GM21737 (cell line): Measurements from ENCODE around the gene DSC2.
"Not testable (repeated sequence)": the region's sequence is repeated elsewhere in the genome, so short reads cannot be mapped to it uniquely, and the experiment has no call there.

Source experiments
- ATAC-seq: cut with Tn5 transposase; IDR thresholded peaks from one replicate; pipeline ENCODE4 v1.9.1; 2021; ENCODE audit warnings: mild to moderate bottlenecking, moderate library complexity; ENCODE audit not compliant: unreplicated experiment

Gene DSC2

DNA sequence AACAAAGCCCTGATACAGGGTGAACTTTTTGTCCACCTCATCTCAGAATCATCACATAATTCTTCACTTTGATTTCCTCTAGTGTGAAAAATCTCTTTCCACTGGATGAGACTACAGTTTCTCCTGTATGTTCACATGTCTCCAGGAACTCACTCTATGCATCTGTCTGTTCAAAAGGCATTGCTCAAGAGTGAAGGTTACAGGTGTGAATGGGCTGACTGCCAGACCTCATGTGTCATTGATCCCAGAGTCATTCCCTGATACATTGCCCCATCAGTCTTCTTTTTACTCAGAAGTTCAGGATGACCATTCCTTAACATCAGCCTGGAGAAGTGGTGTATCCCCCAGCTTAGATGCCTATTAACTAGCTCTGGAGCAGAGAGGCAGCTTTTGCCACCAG, 55.3 kb downstream of the DSC2 start:
- ATAC-seq = no peak

- ATAC-seq = no peak
These were observed 56.6 kb downstream of the DSC2 start for GRCh38 chr18:31045599-31045998.

DNA sequence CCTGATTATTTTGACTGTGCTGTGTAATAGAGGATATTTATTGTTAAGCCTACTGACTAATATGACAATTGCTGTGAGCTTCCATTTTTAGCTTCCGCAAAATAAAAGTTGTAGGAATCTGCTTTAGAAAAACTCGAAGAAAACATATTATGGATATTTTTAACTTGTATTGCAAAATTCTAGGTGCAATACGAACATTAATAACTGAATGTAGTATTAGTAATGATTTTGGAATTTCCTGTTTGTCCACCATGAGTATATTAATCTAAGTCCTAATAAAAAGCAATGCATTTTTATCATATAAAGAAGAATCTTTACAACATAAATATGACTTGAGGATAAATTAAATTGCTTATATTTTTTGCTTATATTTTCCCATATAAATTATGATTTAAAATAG, 57.3 kb downstream of the DSC2 start:
- no peak for ATAC-seq

GRCh38 chr18:31043709-31044108, 58.5 kb downstream of the DSC2 start:
- ATAC-seq = no peak

- ATAC-seq = no peak
These were observed 59.6 kb downstream of the DSC2 start, which contains the start of gene DSC3 for GRCh38 chr18:31042406-31043181. Gene DSC3 (minus strand): TSS chr18:31042742. CDS start chr18:31042660, 82 bp downstream.

- ATAC-seq = no peak
These were observed 60.2 kb downstream of the DSC2 start for GRCh38 chr18:31042084-31042405.

DNA sequence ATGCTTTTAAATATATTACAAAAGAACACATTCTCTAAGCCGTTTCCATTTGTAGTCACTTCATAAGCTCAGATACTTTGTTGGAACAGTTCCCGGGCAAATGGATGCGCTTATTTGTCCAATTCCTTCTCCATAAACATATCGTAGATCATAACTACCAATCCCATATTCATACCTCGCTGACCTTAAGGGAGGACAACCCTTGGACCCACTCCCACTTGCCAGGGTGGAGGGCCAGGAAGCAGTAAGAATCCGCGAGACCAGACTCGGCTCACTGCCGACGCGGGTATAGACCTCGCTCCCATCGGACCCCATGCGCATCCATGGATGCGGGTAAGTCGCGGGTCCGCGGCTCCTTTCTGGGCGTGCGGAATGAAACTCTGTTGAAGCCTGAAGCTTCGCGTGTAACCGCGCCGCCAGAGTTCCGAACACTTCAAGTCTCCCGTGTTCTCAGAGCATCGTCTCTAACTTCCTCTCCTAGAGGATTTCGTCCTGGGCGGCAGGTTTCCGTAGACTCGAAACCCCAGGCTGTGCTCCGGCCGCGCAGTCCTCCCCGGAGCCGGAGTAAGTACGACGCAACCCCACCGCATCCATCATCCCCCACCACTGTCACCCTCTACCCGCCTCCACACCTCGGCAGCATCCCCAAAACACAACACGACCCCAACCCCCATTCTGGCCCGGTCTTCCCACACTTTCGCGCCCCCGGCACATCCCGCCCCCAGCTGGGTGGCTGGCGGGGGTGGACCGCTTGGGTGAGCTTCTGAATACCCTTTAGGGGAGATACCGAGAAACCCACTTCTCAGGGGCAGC, 60.7 kb downstream of the DSC2 start:
- ATAC-seq = no peak

GRCh38 chr18:31040686-31041270, 61.4 kb downstream of the DSC2 start:
- ATAC-seq = no peak

DNA sequence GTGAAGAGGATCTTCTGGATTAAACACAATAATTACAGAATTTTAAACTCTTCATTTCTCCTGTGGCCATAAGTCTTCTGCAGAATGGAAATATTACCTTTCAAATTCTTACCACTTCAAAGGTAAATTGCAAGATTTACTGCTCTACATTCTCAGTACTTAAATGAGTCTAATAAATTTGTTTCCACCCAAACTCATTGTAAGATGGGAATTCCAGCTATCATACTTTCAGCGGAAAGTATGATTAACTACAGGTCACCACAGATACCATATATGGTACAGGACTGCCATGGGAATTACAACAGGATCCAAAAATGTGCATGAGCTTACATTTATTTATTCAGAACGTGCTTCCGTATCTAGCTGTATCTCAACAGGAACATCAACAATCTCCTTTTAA, 62.8 kb downstream of the DSC2 start:
- no peak for ATAC-seq

DNA sequence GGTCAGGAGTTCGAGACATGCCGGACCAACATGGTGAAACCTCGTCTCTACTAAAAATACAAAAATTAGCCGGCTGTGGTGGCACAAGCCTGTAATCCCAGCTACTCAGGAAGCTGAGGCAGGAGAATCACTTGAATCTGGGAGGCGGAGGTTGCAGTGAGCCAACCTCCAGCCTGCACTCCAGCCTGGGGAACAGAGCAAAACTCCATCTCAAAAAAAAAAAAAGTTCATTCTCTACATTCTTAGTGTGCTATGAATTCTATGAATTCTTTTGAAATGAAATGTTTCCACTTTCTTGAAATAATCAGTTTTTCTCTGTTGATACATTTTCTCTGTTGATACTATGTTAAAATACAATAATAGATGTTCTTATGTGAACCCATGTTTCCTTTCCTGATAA, 64.5 kb downstream of the DSC2 start:
- ATAC-seq = not testable (repeated sequence)

DNA sequence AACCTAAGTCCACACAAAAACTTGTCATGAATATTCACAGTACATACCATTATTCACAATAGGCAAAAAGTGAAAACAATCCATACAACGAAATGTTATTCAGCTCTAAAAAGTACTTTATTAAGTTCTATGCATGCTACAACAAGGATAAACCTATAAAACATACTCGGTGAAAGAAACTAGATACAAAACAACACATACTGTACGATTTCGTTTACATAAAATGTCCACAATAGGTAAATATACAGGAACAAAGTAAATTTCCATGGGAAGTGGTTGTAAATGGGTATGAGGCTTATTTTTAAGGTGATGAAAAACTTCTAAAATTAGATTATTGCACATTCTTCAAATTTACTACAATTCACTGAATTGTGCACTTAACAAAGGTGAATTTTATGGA, 67.7 kb downstream of the DSC2 start:
- ATAC-seq = no peak

- no peak for ATAC-seq
These were observed 71.5 kb downstream of the DSC2 start for GRCh38 chr18:31030574-31031278.

DNA sequence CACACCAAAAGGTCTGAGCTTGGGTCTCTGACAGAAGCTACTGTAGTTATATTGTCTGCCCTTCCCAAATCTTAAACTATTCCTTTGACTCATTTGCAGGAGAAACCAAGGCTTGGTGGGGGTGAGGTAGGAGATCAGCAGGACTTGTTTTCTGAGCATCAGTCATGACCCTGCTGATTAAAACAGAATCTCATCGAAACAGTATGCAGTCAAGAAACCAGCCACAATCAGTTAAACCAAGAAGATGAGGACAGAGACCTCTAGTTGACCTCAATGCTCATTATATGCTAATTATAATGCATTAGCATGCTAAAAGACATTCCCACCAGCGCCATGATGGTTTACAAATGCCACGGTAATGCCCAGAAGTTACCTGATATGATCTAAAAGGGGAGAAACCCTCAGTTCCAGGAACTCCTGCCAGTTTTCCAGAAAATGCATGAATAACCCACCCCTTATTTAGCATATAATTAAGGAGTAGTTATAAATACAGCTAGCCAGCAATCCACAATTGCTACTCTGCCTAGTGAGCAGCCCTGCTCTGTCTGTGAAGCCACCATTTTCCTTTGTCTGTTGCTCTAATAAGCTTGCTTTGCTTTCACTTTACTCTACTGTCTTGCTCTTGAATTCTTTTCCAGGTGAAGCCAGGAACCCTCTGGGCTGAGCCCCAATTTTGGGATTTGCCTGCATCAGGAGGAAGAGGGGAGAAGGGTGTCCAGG, 86.3 kb downstream of the DSC2 start:
- no peak for ATAC-seq

GRCh38 chr18:31011455-31011854, 90.8 kb downstream of the DSC2 start:
- not testable (repeated sequence) for ATAC-seq

- no peak for ATAC-seq
These were observed 91.6 kb downstream of the DSC2 start for GRCh38 chr18:31010601-31011000.
